SKM-1 treated with dmso at 0.1 percent for 144 hours (cell line): ENCODE results near the gene MEOX1.

Source experiments
- DNase-seq: peaks from one replicate; lab custom pipeline; 2025; ENCODE audit not compliant: unreplicated experiment; lab: John Stamatoyannopoulos, UW

MEOX1 gene

GRCh38 chr17:43597624-43598356 is 63.9 kb downstream of the MEOX1 start:
- no peak for DNase-seq

GRCh38 chr17:43595466-43595865 is 66.3 kb downstream of the MEOX1 start:
- DNase-seq = no peak

- DNase-seq = no peak
Observed at GRCh38 chr17:43591779-43592562, 69.8 kb downstream of the MEOX1 start.

- DNase-seq = no peak
Observed at GRCh38 chr17:43591001-43591400, 70.7 kb downstream of the MEOX1 start.
